ENCODE data around the gene DTWD2.
"Not testable (repeated sequence)": the region's sequence is repeated elsewhere in the genome, so short reads cannot be mapped to it uniquely, and the experiment has no call there.

The DTWD2 gene

DNA sequence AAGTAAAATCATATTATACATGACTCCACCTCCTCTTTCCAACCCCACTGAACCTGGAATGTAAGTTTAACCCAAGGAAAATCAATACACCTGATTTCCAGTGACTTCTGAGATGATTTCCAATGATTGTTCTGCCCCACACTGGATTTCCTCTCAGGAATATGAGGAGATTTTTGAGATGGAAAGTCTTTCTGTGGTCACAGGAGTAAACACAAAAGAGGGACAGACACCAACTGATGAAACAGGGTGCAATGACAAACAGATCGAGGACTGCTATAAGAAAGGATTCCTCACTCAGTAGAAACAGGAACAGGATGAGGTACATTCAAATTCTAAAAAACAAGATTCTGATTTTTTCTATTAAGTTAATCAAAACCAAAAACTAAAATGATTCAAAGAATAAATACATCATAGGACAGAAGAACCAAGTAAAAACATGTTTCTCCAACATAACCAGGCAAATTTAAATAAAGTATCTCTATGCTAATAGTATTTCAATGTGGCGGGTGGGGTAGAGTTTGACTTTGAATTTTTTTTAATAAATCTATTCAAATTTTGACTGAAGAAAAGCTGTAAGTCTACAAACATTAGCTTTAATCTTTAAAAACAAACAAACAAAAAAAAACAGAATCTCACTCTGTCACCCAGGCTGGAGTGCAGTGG is 42.1 kb downstream of the DTWD2 start:
- DNase-seq: no peak

DNA sequence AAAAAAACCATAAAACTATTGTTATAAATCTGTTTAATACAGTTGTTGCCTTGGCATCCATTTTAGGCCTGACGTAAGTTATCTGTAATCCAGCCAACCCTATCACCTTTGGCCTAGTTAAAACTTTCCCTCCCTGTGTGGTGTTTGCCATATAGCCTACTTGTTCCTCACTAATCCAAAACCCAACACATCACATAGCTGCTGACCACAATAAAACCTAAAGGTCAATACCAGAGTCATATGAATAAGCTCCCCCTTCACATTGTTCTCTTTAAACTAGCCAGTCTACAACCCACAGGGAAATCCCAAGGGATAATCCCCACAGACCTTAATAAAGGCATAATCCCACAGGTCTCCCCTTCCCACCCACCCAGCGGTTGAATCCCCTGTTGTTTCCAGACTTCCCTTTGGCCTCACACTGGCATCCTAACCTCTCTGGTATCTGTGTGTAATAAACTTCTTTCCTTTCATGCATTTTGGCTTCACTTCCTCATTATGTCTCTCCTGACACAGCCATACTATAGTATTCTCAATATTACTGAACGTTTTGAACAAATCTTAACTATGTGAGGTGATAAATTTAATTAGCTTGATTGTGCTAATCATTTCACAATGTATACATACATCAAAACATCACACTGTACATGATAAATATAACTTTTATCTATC is 50.8 kb downstream of the DTWD2 start:
- no peak for DNase-seq

DNA sequence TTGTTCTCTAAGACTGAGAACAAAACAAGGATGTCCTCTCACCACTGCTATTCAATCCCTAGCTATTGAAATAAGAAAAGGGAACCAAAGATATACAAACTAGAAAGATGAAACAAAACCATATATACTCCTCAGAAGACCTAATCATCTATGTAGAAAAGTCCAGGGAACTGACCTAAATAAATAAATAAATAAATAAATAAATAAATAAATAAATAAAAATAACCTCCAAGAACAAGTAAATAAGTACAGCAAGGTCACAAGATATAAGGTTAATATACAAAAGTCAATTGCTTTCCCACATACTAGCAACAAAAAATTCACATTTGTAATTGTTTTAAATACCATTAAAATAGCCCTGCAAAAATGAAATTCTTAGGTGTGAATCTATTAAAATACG is 54.6 kb downstream of the DTWD2 start:
- no peak for DNase-seq

DNA sequence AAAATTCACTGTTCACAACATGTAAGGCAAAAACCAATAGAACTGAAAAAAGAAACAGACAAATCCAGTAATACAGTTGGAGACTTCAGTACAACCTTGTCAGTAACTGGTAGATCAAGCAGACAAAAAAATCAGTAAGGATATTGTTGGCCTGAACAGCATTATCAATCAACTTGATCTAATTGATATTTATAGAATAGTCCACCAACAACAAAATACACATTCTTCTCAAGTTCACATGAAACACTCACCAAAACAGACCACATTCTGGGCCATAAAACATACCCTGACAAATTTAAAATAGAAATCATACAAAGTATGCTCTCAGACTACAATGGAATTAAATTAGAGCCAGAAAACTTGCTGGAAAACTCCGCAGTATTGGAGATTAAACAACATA is 56.8 kb downstream of the DTWD2 start:
- DNase-seq: no peak

DNA sequence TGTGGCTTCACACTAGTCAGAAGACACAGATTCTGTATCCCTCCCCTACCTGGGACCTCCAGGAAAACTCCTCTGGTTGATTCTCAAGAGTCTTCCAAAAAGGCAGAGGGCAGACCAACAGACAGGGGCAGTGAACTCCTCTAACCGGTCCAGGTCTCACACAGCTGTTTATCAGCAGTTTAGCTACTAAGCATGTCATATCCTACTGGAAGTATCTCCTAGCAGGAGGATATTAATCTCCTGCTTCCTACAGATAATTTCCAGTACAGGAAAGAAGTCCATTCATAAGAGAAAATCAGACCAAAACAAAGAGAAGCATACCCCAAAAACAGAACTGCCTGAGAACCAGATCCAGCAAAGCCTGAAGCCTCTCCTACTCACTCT is 64.3 kb downstream of the DTWD2 start:
- no peak for DNase-seq

DNA sequence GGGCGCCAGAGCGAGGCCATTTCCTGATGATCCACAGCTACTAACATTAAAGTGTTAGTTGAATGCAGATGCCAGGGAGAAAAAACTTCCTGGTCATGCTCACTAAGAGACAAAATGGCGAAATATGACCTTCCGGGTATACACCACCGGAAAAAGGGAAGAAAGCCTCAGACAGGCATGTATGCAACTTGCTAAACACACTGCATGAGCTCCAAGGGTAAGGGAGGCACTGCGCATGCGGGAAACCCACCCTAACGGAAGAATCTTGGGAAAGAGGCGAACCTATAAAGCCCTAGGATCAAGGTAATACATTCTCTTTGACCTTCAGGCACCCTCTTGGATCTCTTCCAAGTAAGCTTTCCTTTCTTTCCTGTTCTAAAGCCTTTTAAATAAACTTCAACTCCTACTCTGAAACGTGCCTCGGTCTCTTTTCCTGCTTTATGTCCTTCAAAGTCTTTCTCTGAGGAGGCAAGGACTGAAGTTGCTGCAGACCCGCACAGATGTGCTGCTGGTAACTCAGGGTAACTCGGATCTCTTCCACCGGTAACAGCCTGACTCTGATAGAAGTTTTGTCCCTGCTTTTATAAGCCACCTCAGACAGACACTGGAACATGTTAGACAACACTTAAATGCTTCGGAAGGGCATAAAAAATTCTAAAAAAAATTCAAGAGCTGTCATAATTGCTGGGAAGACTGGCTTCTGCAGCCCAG is 64.9 kb downstream of the DTWD2 start:
- DNase-seq: no peak

DNA sequence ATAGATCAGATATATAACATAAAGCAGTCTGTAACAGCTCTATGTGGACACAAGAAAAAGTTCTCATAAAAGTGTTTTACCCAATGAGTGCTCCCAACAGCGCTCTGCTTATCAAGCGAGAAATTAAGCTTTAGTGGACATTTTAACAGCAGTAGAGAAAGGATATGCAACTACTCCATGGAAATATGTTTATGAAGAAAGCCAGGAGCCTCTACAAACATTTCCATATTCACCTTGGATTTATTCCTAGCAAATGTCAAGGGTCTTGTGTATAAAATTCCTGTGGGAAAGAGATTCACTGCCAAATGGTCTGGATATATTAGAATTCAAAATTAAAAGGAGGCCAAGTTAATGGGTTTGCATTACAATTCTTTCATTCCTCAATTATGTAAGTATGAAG is 66.5 kb downstream of the DTWD2 start:
- DNase-seq: no peak

DNA sequence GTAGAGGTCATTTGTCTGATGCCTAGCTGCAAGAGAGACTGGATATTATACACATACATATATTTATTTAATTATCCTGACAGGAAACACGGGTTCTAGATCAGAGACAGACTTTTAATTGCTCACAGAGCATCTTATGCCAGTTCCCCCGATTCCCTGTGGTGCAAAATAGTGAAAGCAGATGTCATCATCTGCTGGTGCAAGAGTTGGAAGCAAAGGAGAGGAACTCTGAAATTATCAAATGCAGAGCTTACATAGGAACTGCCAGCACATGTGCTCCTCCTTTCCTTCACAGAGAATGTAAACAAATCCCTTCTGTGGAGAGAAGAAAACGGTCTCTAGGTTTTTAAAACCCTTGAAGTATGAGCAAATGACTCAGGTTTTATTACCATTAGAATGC is 69.3 kb downstream of the DTWD2 start:
- no peak for DNase-seq

DNA sequence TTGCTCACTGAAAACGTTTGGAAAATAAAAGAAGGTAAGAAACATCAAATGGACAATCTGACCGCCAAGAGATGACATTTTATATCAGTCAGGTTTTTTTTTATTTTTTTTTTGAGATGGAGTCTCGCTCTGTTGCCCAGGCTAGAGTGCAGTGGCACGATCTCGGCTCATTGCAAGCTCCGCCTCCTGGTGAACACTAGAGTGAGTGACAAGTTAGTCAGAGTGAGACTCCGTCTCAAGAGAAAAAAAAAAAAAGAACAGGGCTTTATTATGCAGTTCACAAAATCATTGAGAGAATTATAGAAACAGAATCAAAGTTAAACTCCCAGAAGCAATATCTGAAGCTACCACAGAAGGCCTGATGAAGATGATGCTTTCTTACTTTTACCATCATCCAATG is 70.1 kb downstream of the DTWD2 start:
- DNase-seq: no peak

DNA sequence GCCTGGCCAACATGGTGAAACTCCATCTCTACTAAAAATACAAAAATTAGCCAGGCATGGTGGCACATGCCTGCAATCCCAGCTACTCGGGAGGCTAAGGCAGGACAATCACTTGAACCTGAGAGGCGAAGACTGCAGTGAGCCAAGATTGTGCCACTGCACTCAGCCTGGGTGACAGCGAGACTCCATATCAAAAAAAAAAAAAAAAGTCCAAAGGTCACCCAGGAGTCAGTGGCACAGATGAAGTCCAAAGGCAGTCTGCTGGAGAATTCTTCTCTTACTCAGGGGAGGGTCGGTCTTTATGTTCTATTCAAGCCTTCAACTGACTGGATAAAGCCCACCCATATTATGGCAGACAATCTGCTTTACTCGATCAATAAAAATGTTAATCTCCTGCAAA is 80.8 kb downstream of the DTWD2 start:
- DNase-seq: not testable (repeated sequence)

DNA sequence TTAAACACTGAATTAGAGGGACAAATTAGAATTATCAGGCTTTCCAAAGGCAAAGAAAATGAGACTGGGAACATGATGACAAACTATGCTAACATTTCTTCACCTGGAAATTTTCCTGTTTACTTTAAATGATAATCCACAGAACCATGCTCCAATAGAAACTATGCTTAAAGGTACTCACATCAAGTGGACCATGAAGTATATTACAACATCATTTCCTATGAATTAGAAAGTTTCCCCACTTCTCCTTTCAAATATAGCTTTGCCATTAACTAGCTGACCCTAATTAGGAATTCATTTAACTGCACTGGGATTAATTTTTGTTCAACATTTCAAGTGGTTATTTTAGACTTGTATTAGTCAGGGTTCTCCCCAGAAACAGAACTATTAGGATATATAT is 81.4 kb downstream of the DTWD2 start:
- DNase-seq: no peak

DNA sequence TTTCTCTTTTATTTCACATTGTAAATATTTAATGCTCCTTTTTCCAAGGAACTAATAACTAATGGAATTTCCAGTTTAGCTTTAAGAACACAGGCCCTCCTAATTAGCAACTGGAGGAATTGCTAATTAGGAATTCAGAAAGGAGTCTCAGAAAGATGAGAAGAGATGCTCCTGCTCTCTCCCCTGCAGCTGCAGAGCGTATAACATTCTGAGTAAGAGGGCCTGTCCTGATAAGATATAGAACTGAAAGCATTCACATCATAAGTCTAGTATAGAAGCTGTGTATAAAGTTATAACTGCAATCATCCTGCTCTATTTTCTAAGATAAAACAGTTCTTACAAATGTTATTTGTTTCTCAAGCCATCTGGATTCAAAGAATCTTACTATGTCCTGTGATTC is 83.2 kb downstream of the DTWD2 start:
- DNase-seq: no peak

DNA sequence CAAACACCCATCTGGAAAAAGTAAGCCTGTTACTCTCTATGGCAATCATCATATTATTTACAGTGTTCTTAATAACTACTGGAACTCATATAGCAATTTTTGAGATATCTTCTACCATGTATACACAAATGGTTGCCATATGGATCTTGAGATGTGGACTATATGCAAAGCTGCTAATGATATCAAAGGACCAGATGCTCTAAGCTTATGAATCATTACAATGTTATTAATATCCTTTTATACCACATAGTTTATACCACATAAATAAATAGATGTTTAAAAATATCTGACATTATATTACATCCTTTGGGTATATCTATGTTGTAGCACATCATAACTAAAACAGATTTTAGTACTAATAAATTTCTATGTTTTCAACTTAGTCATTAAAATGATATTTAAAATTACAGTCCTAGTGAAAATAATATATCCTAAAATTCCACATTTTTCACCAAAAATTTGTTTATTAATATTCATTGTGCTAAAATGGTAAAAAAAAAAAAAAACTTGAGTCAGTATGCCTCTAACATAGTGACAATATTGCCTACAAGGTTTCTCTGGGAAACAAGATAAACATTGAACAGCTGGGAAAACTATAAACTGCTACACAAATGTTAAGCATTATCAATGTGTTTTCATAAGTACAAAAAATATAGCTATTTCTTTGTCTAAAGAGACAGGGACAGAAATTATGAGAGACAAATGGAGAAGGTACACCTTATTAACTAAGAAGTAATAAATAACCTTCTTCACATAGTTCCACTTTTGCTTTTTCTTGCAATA is 85.5 kb downstream of the DTWD2 start:
- DNase-seq: no peak

DNA sequence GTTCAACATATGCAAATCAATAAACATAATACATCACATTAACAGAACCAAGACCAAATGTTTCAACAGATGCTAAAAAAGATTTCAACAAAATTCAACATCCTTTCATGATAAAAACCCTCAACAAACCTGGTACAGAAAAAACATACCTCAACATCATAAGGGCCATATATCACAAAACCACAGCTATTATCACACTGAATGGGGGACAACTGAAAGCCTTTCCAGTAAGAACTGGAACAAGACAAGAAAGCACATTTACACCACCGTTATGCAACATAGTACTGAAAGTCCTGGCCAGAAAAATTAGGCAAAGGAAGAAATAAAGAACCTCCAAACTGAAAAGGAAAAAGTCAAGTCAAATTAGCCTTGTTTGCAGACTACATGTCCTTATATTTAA is 93.6 kb downstream of the DTWD2 start:
- DNase-seq: no peak

DNA sequence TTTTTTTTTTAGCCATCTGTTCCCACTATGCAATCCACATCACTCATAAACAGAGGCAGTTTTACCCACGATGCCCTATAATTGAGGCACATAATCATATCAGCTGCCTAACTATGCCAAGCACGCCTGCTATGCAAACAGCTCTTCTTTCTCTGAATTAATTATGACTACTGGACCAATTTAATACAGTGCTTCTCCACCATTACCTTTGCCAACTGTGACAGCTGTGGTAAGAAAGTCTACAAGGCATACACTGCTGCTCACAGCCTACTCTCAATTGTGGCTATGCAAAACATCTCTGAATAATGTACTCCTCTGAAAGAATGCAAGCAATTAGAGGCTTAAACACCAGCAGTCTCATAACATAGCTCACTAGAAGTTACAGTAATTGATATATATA is 97.1 kb downstream of the DTWD2 start:
- DNase-seq: no peak

DNA sequence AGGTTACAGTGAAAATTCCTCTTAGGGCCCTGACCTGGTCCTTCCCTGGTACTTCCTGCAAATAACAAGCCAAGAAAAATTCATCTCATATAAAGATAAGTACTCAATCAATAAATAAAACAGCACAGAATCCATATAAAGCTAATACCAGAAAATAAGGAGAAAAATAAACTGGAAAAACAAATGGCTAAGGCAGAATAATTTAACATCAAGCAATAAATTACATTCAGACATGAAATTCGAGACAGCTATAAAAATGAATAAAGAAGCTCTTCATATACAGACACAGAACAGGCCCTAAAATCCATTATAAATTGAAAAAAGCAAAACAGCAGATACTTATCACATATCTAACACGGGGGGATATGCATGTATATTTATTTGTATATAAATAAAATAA is 99.2 kb downstream of the DTWD2 start:
- no peak for DNase-seq

DNA sequence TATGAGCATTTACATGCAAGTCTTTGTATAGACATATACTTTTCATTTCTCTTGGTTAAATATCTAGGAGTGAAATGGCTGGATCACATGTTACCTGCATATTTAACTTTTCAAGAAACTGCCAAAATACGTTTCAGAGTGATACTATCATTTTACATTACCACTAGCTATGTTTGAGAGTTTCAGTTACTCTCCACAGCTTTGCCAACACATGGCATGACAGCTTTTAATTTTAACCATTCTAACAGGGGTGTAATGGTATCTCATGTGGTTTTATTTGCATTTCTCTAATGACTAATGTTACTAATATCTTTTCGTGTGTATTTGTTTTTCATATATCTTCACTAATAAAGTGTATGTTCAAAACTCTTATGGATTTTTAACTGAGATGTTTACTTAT is 99.8 kb downstream of the DTWD2 start:
- no peak for DNase-seq

DNA sequence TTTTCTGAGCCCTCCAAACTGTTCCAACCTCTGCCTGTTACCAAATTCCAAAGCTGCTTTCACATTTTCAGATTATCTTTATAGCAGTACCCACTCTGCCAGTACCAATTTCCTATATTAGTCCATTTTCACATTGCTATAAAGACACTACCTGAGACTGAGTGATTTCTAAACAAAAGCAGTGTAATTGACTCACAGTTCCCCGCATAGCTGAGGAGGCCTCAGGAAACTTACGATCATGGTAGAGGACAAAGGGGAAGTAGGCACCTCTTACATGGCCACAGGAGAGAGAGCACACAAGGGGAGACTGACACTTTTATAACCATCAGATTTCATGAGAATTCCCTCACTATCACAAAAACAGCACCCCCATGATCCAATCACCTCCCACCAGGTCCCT is 105.0 kb downstream of the DTWD2 start:
- no peak for DNase-seq

DNA sequence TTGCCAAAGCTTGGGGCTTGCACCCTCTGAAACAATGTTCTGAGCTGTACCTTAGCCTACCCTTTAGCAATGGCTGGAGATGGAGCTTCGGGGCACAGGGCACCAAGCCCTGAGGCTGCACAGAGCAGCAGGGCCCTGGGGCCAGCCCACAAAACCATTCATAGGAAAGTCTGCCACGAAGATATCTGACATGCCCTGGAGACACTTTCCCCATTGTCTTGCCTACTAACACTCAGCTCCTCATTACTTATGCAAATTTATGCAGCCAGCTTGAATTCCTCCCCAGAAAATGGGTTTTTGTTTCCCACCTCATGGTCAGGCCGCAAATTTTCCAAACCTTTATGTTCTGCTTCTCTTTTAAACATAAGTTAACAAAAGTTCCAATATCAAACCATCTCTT is 105.7 kb downstream of the DTWD2 start:
- DNase-seq: no peak

DNA sequence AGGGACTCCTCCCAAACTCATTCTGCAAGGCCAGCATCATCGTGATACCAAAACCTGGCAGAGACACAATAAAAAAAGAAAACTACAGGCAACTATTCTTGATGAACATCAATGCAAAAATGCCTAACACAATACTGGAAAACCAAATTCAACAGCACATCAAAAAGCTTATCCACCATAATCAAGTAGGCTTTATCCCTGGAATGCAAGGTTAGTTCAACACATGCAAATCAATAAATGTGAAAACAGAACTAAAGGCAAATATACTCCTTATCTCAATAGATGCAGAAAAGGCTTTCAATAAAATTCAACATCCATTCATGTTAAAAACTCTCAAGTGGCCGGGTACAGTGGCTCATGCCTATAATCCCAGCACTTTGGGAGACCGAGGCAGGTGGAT is 111.5 kb downstream of the DTWD2 start:
- DNase-seq: not testable (repeated sequence)

DNA sequence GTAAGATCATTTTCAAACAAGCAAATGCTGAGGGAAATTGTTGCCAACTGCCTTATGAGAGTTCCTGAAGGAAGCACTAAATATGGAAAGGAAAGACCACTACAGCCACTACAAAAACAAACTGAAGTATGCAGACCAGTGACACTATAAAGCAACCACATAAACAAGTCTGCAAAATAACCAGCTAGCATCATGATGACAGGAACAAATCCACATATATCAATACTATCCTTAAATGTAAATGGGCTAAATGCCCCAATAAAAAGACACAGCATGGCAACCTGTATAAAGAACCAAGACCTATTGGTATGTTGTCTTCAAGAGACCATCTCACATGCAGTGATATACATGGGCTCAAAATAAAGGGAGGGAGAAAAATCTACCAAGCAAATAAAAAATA is 113.2 kb downstream of the DTWD2 start:
- DNase-seq: no peak

DNA sequence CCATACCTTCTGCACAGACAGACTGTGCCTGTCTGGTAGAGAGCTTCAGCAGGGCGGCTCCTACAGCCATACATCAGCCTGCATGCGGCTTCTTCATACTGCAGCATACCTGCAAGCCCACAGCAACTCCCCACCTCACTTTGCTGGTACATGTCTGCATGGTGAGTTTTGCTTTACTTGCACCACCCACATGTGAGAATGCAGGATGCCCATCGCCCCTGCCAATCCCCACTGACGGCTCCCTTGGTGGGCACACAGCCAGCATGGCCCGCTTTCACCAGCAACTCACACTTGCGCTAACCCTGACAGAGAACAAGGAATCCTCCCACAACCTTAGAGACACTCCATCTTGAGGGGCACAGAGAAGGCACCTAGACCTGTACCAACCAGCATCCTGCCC is 114.9 kb downstream of the DTWD2 start:
- no peak for DNase-seq

DNA sequence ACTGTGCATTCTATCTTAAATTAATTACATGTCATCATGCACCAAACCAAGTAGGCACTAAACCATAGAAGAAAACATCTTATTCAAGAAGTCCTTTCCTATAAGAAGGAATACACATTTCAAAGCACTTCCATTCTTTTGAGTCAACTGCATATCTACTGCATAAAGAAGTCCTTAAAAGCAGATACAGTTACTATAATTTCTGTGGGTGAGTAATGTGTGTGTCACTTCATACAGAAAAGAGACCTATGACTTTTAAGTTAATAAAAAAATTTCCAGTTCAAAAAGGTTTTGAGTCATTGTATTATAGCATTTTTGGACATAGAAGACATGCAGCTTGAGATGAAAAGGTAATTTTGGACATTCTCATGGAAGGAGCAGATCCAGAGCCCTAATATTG is 125.0 kb downstream of the DTWD2 start:
- no peak for DNase-seq

DNA sequence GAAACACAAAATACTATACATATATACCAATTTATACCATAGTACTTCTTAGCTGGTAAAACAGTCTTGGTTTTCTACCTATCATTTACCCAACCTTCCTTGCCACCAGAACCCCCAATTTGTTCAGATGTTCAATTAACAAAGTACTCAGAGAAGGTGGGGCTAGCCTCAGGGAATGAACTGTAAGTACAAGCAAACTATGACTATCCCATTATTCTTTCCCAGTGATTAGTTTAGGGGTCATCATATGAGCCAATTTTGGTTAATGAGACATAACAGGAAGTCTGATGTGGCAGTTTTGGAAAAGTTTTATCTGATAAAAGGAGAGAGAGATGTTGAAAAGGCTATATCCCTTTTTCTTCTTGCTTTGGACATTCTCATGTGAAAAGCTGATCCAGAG is 125.8 kb downstream of the DTWD2 start:
- DNase-seq: no peak

All from NCI-H510A (cell line).